SJSA1 (cell line): Measurements from ENCODE around the gene H2AZ1. TPM values are rescaled to one million over a fixed set of nuclear protein-coding genes. Genes with fewer than 3 reads are reported as not detected.

Source experiments
- DNase-seq, 2 experiments: peaks; one replicate each; pipeline ENCODE4 v3.0.0-alpha.2; 2015 to 2020; ENCODE audit warnings: low spot score in 2 of 2, low read depth in 1 of 2
- H3K27ac ChIP-seq: fragments of 250-450 bp; sonication (Bioruptor Pico); 2 replicates; pipeline ENCODE4 v1.5.1; 2020; ENCODE audit warnings: mild to moderate bottlenecking, moderate library complexity
- H3K27me3 ChIP-seq: fragments of 250-450 bp; sonication (Bioruptor Pico); replicated peaks from 2 replicates; pipeline ENCODE4 v1.5.1; 2020; ENCODE audit warnings: mild to moderate bottlenecking, moderate library complexity
- H3K36me3 ChIP-seq: fragments of 250-450 bp; sonication (Bioruptor Pico); 2 replicates; pipeline ENCODE4 v1.5.1; 2020; ENCODE audit warnings: mild to moderate bottlenecking
- H3K4me1 ChIP-seq: fragments of 250-450 bp; sonication (Bioruptor Pico); replicated peaks from 2 replicates; pipeline ENCODE4 v1.6.1; 2021; ENCODE audit warnings: mild to moderate bottlenecking
- H3K4me3 ChIP-seq: fragments of 250-450 bp; sonication (Bioruptor Pico); 2 replicates; pipeline ENCODE4 v1.5.1; 2020; ENCODE audit warnings: mild to moderate bottlenecking
- H3K9me3 ChIP-seq: fragments of 250-450 bp; sonication (Bioruptor Pico); replicated peaks from 2 replicates; pipeline ENCODE4 v1.5.1; 2020; ENCODE audit warnings: mild to moderate bottlenecking
- total RNA-seq: library from RNA; depleted of rRNA; stranded (reverse); fragments of >200 nt; shearing (Covaris generic); gene quantifications from 2 replicates; pipeline ENCODE4 v1.2.3, GENCODE V29; 2014; rRNA removed

The H2AZ1 gene
- total RNA-seq, 1 experiment from 2014 or later: 1,007 TPM

- no peaks in the 10 kb centered on the region for H3K27me3 ChIP-seq
- H3K4me1 ChIP-seq: no peaks in the 10 kb centered on the region
- peaks cover 53% of the 10 kb centered on the region for H3K36me3 ChIP-seq
- no peak overlapping the region for H3K27ac ChIP-seq
- no peak for DNase-seq
- H3K4me3 ChIP-seq: no peak overlapping the region
- no peaks in the 10 kb centered on the region for H3K9me3 ChIP-seq
Observed at GRCh38 chr4:99918656-99919055, 31.4 kb downstream of the H2AZ1 start.

GRCh38 chr4:99917575-99917974 lies 32.5 kb downstream of the H2AZ1 start:
- Histone ChIP-seq H3K4me1 (no peaks in the 10 kb centered on the region), H3K27ac (no peak overlapping the region), H3K27me3 (no peaks in the 10 kb centered on the region), H3K9me3 (no peaks in the 10 kb centered on the region), H3K36me3 (peaks cover 44% of the 10 kb centered on the region), H3K4me3 (no peak overlapping the region)
- DNase-seq: no peak

GRCh38 chr4:99915449-99915848 lies 34.6 kb downstream of the H2AZ1 start:
- Histone ChIP-seq H3K4me3 (no peak overlapping the region), H3K36me3 (peaks cover 32% of the 10 kb centered on the region), H3K4me1 (no peaks in the 10 kb centered on the region), H3K27ac (no peak overlapping the region), H3K9me3 (no peaks in the 10 kb centered on the region), H3K27me3 (no peaks in the 10 kb centered on the region)
- DNase-seq: no peak

Other genes with a start within 250 kb of the H2AZ1 start
- 0.32 TPM in 1 of 2 replicates, not detected in the other for gene DAPP1, start 133.4 kb downstream of the H2AZ1 start, total RNA-seq
- 25.0 and 62.4 TPM in 2 replicates for gene LAMTOR3, start 55.8 kb downstream of the H2AZ1 start, total RNA-seq
- 34.0 and 38.9 TPM in 2 replicates for gene DNAJB14, start 3.7 kb downstream of the H2AZ1 start, total RNA-seq
- gene DDIT4L, start 240.2 kb upstream of the H2AZ1 start, total RNA-seq: 2.1 and 2.6 TPM in 2 replicates